ENCODE measurements around the gene LYPD6B.

Gene LYPD6B

DNA sequence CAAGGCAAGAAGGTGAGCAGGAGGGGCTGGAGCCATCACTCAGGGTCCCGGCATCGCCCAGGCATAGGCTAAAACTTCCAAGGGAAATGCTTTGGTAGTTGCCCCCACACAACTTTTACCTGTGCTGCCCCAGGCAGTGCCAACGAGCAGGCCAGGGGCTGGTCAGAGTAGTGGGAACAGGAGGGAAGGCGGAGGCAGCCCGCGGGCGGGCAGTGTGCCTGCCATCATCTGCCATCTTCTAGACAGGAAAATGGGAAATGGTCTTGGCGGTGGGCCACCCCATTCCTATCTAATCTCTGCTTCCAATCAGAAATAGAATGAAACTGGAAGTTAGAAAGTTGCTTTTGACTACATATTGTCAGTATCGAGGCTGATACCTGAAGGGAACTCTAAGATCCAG is 26.0 kb upstream of the LYPD6B start:
- DNase-seq (ENCODE audit: low read depth): no peak

DNA sequence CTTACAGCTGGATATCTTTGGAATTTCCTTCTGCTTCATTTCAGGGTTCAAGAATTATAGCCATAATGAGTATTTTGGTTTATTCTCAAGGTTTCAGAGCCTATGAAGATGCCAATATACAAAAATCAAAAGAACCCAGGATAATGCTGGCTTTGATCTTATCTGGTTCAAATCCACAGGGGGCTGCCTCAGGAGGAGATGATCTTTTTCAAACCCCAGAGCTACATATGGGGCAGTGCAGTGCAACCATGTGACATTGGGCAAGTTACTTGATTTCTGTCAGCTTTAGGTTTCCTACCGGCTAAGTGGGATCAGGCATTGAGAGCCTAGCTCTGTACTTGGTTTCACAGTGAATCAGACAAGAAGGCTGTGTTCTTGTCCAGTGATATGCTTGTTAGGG is 23.0 kb upstream of the LYPD6B start:
- DNase-seq (ENCODE audit: low read depth): no peak

DNA sequence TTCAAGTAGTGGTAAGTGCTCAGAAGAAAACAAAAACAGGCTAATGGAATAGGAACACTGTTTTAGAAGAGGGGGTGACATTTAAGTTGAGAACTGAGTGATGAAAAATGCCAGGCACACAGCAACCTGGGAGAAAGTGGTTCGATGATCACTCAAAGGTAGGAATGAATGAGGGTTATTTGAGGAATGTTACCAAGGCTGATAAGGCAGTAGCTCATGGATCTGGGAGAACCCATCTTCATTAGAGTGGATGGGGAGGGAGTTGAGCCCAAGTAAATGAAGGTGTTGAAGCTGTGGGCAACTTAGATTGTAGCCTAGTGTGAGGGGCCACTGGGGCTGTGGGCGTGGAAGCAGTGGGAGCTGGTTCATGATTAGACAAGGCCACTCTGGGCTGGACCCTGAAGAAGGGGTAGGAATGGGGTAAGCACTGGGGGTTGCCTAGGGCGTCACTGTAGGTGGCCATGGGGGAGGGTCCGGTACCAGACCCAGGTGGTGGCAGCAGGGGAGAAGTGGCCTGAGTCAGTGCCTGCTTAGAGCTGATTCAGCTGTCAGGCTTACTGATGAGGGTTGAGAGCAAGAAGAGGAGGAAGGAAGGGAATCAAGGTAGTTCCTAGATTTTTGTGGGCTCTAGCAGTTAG is 22.5 kb upstream of the LYPD6B start:
- DNase-seq (ENCODE audit: low read depth): no peak

GRCh38 chr2:149017116-149017985 is 21.1 kb upstream of the LYPD6B start:
- DNase-seq (ENCODE audit: low read depth): peak; percentile 64

GRCh38 chr2:149018981-149019380 is 19.5 kb upstream of the LYPD6B start:
- DNase-seq (ENCODE audit: low read depth): no peak

DNA sequence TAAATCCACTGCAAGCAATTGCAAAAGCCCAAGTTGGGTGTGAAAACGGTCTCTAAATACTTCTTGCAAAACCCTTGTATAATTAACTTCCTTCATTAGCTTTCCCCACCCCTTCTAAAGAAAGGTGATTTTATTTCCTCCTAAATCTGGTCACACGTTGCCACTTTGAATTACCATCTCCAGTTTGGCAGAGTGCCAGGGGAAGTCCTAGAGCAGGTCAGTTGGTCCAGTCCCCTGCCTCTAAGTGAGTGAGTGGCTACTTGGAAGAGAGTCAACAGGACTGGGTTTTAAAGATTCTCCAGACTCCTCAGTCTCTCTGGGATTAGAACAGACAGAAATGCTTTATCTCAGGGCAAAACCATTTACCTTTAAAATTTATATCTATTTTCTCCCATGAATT is 18.7 kb upstream of the LYPD6B start:
- no peak for DNase-seq (ENCODE audit: low read depth)

GRCh38 chr2:149020432-149020851 is 18.1 kb upstream of the LYPD6B start:
- no peak for DNase-seq (ENCODE audit: low read depth)

DNA sequence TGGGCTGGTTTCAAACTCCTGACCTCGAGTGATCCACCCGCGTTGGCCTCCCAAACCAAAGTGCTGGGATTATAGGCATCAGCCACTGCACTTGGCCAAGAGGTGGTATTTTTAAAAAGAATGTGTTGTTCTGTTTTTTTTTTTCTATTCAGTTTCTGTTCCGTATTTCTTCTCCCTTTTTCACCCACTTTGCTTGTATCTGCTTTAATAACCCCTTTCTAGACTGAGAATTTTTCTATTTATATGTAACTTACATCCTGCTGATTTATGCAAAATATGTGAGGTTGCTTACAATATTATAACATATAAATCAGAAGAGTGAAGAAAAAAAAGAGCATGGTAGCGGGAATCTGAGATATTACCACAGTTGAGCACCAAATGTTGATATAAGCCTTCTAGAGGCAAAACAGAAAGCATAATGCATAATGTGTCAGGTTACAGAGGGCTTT is 17.2 kb upstream of the LYPD6B start:
- DNase-seq (ENCODE audit: low read depth): no peak

GRCh38 chr2:149021761-149022160 is 16.7 kb upstream of the LYPD6B start:
- no peak for DNase-seq (ENCODE audit: low read depth)

DNA sequence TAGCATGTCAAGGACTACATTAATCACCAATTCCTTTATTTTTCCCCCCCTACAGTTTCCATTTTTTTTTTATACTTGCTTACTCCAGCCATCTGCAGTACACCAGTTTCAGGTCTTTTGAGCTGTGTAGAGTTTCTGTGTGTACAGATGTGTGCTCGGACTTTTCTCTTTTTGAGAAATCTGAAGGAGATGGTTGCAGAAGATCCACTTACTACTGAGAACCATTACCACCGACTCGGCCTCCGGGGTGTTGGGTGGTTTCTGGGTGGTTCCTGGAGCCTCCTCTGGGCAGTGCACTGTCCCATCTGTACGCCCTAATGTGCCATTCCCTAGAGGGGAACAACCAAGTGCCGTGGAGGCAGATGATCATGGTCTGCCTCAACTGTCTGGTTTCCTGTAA is 15.4 kb upstream of the LYPD6B start:
- DNase-seq (ENCODE audit: low read depth): no peak

- DNase-seq (ENCODE audit: low read depth): no peak
Observed at GRCh38 chr2:149027590-149028250, 10.8 kb upstream of the LYPD6B start.

DNA sequence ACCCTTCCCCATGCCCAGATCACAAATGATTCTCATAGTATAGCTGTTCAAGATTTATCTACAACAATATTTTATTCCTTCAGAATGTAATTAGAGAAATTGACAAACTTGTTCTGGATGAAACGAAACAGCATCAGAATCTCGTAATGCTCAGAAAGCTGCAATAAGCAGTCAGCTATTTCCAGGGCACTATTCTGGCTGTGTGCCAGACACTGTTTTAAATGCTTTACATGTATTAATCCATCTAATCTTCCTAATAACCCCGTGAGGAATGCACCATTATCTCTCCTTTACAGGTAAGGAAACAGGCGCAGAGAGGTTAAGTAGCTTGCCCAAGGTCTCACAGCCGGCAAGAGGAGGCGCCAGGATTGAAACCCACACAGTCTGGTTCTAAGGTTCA is 10.1 kb upstream of the LYPD6B start:
- DNase-seq (ENCODE audit: low read depth): no peak

DNA sequence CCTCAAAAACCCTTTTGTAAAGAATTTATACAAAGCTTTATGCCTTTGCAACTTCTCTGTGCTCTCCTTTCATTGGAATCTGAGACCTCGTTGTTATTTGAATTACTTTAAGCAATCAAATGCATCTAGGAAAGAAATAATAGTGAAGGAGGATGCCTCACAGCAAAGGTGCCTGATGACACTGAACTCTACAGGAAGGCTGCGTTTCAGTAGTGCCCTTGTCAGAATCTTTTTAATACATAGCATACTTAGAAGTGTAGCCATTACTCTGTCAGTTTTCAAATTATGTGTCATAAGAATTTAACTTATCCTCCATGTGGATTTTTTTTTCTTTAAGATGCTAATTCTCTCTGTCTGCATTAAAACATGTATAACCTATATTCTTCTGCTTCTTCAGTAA is 9.6 kb upstream of the LYPD6B start:
- DNase-seq (ENCODE audit: low read depth): no peak

GRCh38 chr2:149029307-149029965 is 9.1 kb upstream of the LYPD6B start:
- no peak for DNase-seq (ENCODE audit: low read depth)

GRCh38 chr2:149031396-149031795 is 7.1 kb upstream of the LYPD6B start:
- no peak for DNase-seq (ENCODE audit: low read depth)

DNA sequence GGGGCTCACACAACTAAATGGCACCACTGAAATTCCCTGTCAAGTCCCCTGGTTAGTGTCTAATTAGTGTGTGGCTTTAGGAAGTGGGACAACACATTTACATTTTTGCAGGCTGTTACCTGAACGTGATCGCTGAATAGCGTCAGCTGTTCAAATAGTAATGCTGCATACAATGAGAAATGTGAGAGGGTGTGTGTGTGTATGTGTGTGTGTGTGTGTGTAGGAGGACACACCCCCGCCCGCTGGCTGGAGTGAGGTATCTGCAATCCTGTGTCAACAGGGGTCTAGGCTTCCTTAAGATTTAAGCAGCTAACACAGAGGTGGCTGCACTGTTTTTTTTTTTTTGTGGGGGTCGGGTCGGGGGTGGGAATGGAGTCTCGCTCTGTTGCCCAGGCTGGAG is 4.8 kb upstream of the LYPD6B start:
- no peak for DNase-seq (ENCODE audit: low read depth)

DNA sequence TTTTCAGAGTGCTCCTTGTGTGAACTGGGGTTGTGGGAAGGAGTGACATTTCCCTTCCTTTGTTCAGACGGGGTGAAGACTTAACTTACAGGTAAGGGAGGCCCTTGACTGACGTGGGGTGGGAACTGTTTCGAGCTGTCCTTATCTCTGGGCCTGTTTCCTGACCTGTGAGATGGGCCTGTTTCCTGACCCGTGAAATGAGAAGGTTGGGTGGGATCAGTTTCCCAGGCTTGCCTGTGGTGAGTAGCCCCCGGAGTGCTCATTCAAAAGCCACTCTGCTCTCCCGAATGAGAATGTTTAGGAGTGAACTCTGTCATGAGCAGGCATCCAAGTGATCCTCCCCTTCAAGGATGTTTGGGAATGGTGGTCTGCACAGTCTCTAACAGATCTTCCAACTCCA is 4.1 kb upstream of the LYPD6B start:
- DNase-seq (ENCODE audit: low read depth): no peak

DNA sequence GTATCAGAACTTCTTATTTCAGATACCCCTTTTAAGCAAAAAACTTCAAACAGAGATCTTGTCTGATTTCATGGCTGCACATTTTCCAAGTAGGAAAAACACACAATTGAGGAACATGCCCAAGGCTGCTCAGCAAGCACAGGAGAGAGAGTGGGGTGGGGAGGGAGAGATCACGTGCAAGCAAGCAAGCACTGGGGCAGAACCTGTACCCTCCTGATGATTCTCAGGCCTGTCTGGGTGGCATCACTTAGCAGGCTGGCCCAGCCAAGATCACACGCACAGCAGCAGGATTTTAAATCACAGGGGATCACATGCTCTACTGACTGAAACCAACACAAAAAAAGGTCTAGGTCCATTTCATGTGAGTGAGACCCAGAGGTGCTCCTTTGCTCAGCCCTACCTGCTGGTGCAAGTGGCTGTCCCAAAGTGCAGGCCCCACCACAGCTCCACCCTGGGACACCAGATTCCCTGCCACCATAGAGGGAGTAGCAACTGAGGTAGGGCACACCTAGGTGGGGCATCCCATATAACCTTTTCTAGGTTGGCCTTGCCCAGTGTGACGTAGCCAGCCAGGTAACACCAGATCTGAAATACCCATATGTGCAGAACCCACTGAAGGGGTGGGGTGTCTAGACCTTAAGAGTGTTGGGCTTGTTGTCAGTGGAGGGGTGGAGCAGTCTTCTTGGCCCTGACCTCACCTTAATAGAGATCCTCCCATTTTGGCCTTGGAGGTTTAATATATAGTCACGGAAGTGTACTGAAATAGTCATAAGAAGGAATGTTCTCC is 1.8 kb upstream of the LYPD6B start:
- no peak for DNase-seq (ENCODE audit: low read depth)

DNA sequence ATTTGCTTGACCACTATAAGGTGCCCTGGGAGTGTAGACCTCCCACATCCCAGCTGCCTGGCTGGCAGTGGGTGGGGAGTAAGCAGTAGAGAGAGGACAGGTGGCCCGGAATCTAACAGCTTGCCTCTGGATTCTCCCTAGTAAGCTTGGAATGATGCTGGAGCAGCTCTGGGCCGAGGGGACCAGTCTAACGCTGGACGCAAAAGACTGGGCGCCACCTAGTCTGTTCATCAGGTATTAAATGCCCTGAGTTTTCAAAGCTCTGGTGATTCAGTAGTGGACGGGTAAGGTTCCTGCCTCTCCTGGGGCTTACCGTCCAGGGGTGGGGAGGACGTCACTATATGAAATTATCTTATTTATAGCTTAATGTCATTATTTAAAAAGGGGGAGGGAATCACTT is 648 bp upstream of the LYPD6B start:
- DNase-seq (ENCODE audit: low read depth): no peak

GRCh38 chr2:149039213-149039724 is 770 bp downstream of the LYPD6B start:
- no peak for DNase-seq (ENCODE audit: low read depth)

- DNase-seq (ENCODE audit: low read depth): no peak
Observed at GRCh38 chr2:149040451-149040850, 2.0 kb downstream of the LYPD6B start.
